NCI-H187 (cell line): ENCODE measurements around the gene NEDD4L.
"Not testable (repeated sequence)": the region's sequence is repeated elsewhere in the genome, so short reads cannot be mapped to it uniquely, and the experiment has no call there.

Source experiments
- DNase-seq, 2 experiments: peaks; one replicate each; lab custom pipeline; 2025; lab: John Stamatoyannopoulos, UW

Gene NEDD4L

GRCh38 chr18:58043491-58044369, at the start of gene NEDD4L:
Gene NEDD4L (plus strand): TSS chr18:58044226. CDS start chr18:58044661, 435 bp downstream.
- peak; percentile 25 to 78 for DNase-seq

GRCh38 chr18:57995331-57995730, 48.7 kb upstream of the NEDD4L start:
- DNase-seq: no peak

- DNase-seq: not testable (repeated sequence)
These were observed 47.1 kb upstream of the NEDD4L start for GRCh38 chr18:57996894-57997293.

- DNase-seq: no peak
These were observed 46.2 kb upstream of the NEDD4L start for GRCh38 chr18:57997820-57998219.

- no peak for DNase-seq
These were observed 45.6 kb upstream of the NEDD4L start for GRCh38 chr18:57998461-57998860.

- no peak for DNase-seq
These were observed 39.7 kb upstream of the NEDD4L start for GRCh38 chr18:58004317-58004716.

- DNase-seq: no peak
These were observed 39.0 kb upstream of the NEDD4L start for GRCh38 chr18:58005011-58005410.

GRCh38 chr18:58005885-58006523, 38.0 kb upstream of the NEDD4L start:
- no peak for DNase-seq

- no peak for DNase-seq
These were observed 34.9 kb upstream of the NEDD4L start for GRCh38 chr18:58009166-58009565.

GRCh38 chr18:58010265-58010664, 33.8 kb upstream of the NEDD4L start:
- no peak for DNase-seq

- DNase-seq: no peak
These were observed 31.7 kb upstream of the NEDD4L start for GRCh38 chr18:58012356-58012755.

GRCh38 chr18:58013241-58014211, 30.5 kb upstream of the NEDD4L start:
- no peak for DNase-seq

- no peak for DNase-seq
These were observed 28.8 kb upstream of the NEDD4L start for GRCh38 chr18:58015065-58015780.

- DNase-seq: no peak
These were observed 26.8 kb upstream of the NEDD4L start for GRCh38 chr18:58017267-58017666.

GRCh38 chr18:58020567-58021107, 23.4 kb upstream of the NEDD4L start:
- no peak for DNase-seq

- DNase-seq: no peak
These were observed 22.5 kb upstream of the NEDD4L start for GRCh38 chr18:58021504-58021903.

- DNase-seq: no peak
These were observed 20.9 kb upstream of the NEDD4L start for GRCh38 chr18:58023108-58023507.

- DNase-seq: no peak
These were observed 19.9 kb upstream of the NEDD4L start for GRCh38 chr18:58024139-58024538.

- no peak for DNase-seq
These were observed 18.8 kb upstream of the NEDD4L start for GRCh38 chr18:58025205-58025604.

- DNase-seq: no peak
These were observed 18.3 kb upstream of the NEDD4L start for GRCh38 chr18:58025733-58026132.

- DNase-seq: no peak
These were observed 17.6 kb upstream of the NEDD4L start for GRCh38 chr18:58026395-58026794.
